Measurements from ENCODE around the gene DMD. TPM values are rescaled to one million over a fixed set of nuclear protein-coding genes. Genes with fewer than 3 reads are reported as not detected.

DMD gene
- total and polyA plus RNA-seq, 9 donors, result 14.0 to 70.5 (median 37.6) TPM

DNA sequence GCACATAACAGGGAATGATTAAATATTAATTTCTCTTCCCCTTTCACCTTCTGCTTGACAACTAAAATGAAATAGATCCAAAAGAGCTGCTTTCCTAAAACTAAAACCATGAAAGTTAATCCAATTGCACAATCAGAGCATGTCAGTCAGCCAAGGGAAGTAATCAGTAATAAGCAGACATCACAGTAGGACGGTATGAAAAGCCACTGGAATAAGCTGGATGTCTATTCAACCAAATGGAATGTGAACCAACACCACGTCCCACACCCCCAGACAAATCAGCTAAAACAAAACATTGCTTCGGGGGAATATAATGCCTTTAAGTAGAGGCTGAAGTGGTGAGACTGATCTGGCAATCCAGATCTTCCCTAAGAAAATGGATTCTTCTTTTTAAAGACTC is 1280.1 kb downstream of the DMD start:
- 26 to 35% (median 31%) methylated on average over 3 of the region's 3 CpGs for WGBS, 3 donors
- Histone ChIP-seq H3K4me3 (no peak overlapping the region), H3K9me3 (no peaks in the 10 kb centered on the region), H3K36me3 (no peaks in the 10 kb centered on the region), H3K27ac (no peak overlapping the region), H3K4me1 (ENCODE audit: insufficient read depth) (peaks cover 1% of the 10 kb centered on the region), H3K27me3 (no peaks in the 10 kb centered on the region)
- intact Hi-C loops (cut with DNase I), result no loop called here
- TF ChIP-seq EP300 (IDR thresholded peaks at IDR 0.05), result no peak
- no peak for TF ChIP-seq POLR2A (IDR thresholded peaks at IDR 0.05)
- TF ChIP-seq, protein P1, sequence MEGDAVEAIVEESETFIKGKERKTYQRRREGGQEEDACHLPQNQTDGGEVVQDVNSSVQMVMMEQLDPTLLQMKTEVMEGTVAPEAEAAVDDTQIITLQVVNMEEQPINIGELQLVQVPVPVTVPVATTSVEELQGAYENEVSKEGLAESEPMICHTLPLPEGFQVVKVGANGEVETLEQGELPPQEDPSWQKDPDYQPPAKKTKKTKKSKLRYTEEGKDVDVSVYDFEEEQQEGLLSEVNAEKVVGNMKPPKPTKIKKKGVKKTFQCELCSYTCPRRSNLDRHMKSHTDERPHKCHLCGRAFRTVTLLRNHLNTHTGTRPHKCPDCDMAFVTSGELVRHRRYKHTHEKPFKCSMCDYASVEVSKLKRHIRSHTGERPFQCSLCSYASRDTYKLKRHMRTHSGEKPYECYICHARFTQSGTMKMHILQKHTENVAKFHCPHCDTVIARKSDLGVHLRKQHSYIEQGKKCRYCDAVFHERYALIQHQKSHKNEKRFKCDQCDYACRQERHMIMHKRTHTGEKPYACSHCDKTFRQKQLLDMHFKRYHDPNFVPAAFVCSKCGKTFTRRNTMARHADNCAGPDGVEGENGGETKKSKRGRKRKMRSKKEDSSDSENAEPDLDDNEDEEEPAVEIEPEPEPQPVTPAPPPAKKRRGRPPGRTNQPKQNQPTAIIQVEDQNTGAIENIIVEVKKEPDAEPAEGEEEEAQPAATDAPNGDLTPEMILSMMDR (IDR thresholded peaks at IDR 0.05), result no peak
- DNase-seq, result no peak

DNA sequence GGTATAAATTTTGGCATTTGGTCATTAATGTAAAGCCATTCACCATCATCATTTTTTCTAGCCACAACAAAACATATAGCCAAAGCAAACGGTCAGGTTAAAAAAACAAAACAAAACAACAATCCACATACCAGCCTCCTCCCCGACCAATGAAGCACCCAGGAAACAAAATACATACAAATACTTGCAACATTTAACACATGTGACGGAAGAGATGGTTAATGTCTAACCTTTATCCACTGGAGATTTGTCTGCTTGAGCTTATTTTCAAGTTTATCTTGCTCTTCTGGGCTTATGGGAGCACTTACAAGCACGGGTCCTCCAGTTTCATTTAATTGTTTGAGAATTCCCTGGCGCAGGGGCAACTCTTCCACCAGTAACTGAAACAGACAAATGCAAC is 1282.0 kb downstream of the DMD start:
- Histone ChIP-seq H3K27me3 (no peaks in the 10 kb centered on the region), H3K9me3 (no peaks in the 10 kb centered on the region), H3K27ac (no peak overlapping the region), H3K36me3 (no peaks in the 10 kb centered on the region), H3K4me3 (no peak overlapping the region), H3K4me1 (ENCODE audit: insufficient read depth) (peaks cover 1% of the 10 kb centered on the region)
- DNase-seq, result no peak
- TF ChIP-seq EP300 (IDR thresholded peaks at IDR 0.05), result no peak
- TF ChIP-seq POLR2A (IDR thresholded peaks at IDR 0.05), result no peak
- TF ChIP-seq, protein P1 (IDR thresholded peaks at IDR 0.05), result no peak
- 63 to 69% (median 64%) methylated on average over 5 of the region's 5 CpGs for WGBS, 3 donors
- intact Hi-C loops (cut with DNase I), result no loop called here

DNA sequence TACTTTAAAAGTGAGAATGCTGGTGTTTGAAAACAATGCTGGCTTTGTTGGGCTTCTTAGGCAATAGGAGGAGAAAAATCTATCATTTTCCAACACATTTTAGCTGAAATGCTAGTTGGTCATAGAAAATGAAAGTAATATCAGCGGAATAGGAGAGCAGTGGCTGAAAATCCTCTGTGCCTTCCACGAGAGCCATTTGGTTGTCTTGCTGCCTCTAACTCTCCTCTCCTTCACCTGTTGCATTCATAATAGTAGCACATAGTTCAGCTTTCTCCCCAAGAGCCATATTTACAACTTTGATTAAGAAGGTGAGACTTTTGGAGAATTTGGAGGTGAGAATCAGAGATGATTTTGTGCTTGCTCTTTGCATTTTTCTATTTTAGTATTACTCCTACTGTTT is 1290.1 kb downstream of the DMD start:
- Histone ChIP-seq H3K4me1 (ENCODE audit: insufficient read depth) (no peaks in the 10 kb centered on the region), H3K4me3 (no peak overlapping the region), H3K36me3 (no peaks in the 10 kb centered on the region), H3K27ac (no peak overlapping the region), H3K9me3 (no peaks in the 10 kb centered on the region), H3K27me3 (no peaks in the 10 kb centered on the region)
- no peak for DNase-seq
- intact Hi-C loops (cut with DNase I), result no loop called here
- 39 to 61% (median 58%) methylated on average over 2 of the region's 2 CpGs for WGBS, 3 donors
- TF ChIP-seq, protein P1 (IDR thresholded peaks at IDR 0.05), result no peak
- no peak for TF ChIP-seq EP300 (IDR thresholded peaks at IDR 0.05)
- TF ChIP-seq POLR2A (IDR thresholded peaks at IDR 0.05), result no peak

DNA sequence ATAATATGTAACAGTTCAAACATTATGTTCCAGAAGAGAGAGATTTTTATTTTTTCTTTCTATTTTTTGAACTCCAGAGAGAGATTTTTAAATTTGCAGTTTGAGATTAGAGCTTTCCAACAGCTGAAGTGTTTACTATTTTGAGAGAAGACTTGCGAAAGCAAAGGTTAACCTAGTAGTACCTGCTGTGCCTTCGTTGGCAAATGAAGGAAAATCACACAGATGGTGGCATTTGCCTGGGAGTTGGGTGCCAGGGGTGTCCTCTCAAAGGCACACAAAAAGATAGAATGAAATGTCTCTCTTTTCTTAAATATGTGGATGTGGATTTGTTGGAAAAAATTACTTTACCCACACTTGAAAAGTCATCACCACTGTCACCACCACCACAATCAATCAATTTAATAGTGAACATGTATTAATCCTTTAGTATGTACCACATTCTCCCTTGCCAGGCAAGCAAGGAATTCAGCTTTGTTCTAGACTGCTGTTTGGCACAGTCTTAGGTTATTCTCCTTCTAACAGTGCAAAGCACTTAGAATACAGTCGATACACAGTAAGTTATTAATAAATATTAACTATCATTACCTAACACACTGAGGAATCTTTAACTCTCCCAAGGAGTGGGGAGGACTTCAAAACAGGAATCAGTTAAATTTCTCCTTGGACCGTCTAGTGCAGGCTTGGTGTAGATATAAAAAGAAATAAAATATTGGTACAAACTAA is 1301.3 kb downstream of the DMD start:
- H3K4me3 ChIP-seq, result no peak overlapping the region
- TF ChIP-seq, protein P1 (IDR thresholded peaks at IDR 0.05), result no peak
- TF ChIP-seq POLR2A (IDR thresholded peaks at IDR 0.05), result no peak
- TF ChIP-seq EP300 (IDR thresholded peaks at IDR 0.05), result no peak
- H3K36me3 ChIP-seq, result no peaks in the 10 kb centered on the region
- no peak overlapping the region for H3K27ac ChIP-seq
- H3K9me3 ChIP-seq, result no peaks in the 10 kb centered on the region
- DNase-seq, result no peak
- WGBS, 3 donors, result 41 to 45% (median 45%) methylated on average over 4 of the region's 4 CpGs
- H3K27me3 ChIP-seq, result no peaks in the 10 kb centered on the region
- intact Hi-C loops (cut with DNase I), result no loop called here
- no peaks in the 10 kb centered on the region for H3K4me1 ChIP-seq (ENCODE audit: insufficient read depth)

Measured in ovary (tissue), 9 donors.